HL-60 (cell line): ENCODE data around the gene APBA2.

ENCODE experiments used
- CTCF ChIP-seq: IDR thresholded peaks from one replicate; pipeline ENCODE4 v1.5.1; 2011; ENCODE audit warnings: low read length, control low read depth, inconsistent platforms; ENCODE audit not compliant: insufficient read depth
- POLR2AphosphoS5 ChIP-seq: IDR thresholded peaks from 2 replicates; pipeline ENCODE4 v1.6.1; 2012; ENCODE audit warnings: low read depth
- REST ChIP-seq: IDR thresholded peaks from 2 replicates; pipeline ENCODE4 v1.6.1; 2012; ENCODE audit warnings: low read depth; ENCODE audit not compliant: insufficient replicate concordance

GRCh38 chr15:28930476-28931291 is 44.9 kb downstream of the APBA2 start:
- no peak for TF ChIP-seq REST
- no peak for TF ChIP-seq CTCF
- TF ChIP-seq POLR2AphosphoS5: no peak
